GM04503 (cell line): ENCODE data around the gene CHRNA4.
"Not testable (repeated sequence)": the region's sequence is repeated elsewhere in the genome, so short reads cannot be mapped to it uniquely, and the experiment has no call there.

Experiments used
- DNase-seq: peaks from one replicate; pipeline ENCODE4 v3.0.0-alpha.2; 2012; ENCODE audit warnings: low read depth

The CHRNA4 gene

GRCh38 chr20:63308218-63308911 lies 52.8 kb downstream of the CHRNA4 start:
- DNase-seq = no peak

- DNase-seq = no peak
Measured at GRCh38 chr20:63307538-63308217, 53.5 kb downstream of the CHRNA4 start.

GRCh38 chr20:63306673-63307537 lies 54.2 kb downstream of the CHRNA4 start:
- no peak for DNase-seq

- DNase-seq = not testable (repeated sequence)
Measured at GRCh38 chr20:63305933-63306672, 55.0 kb downstream of the CHRNA4 start.

GRCh38 chr20:63305393-63305792 lies 55.8 kb downstream of the CHRNA4 start:
- DNase-seq = no peak

- no peak for DNase-seq
Measured at GRCh38 chr20:63303095-63303666, 58.0 kb downstream of the CHRNA4 start.

- no peak for DNase-seq
Measured at GRCh38 chr20:63301671-63302070, 59.5 kb downstream of the CHRNA4 start.

GRCh38 chr20:63298731-63299312 lies 62.3 kb downstream of the CHRNA4 start:
- DNase-seq = no peak

- DNase-seq = no peak
Measured at GRCh38 chr20:63297796-63298572, 63.2 kb downstream of the CHRNA4 start.

- DNase-seq = no peak
Measured at GRCh38 chr20:63297371-63297781, 63.8 kb downstream of the CHRNA4 start.

GRCh38 chr20:63296531-63297299 lies 64.4 kb downstream of the CHRNA4 start:
- no peak for DNase-seq

GRCh38 chr20:63295846-63296245 lies 65.3 kb downstream of the CHRNA4 start:
- DNase-seq = no peak

- no peak for DNase-seq
Measured at GRCh38 chr20:63295422-63295821, 65.7 kb downstream of the CHRNA4 start.

- DNase-seq = no peak
Measured at GRCh38 chr20:63295018-63295417, 66.1 kb downstream of the CHRNA4 start.

- DNase-seq = no peak
Measured at GRCh38 chr20:63294536-63294900, 66.6 kb downstream of the CHRNA4 start.

- DNase-seq = no peak
Measured at GRCh38 chr20:63293871-63294535, 67.1 kb downstream of the CHRNA4 start.

- DNase-seq = no peak
Measured at GRCh38 chr20:63293456-63293855, 67.7 kb downstream of the CHRNA4 start.
